ENCODE data around the gene SH3BP2.

Gene SH3BP2

DNA sequence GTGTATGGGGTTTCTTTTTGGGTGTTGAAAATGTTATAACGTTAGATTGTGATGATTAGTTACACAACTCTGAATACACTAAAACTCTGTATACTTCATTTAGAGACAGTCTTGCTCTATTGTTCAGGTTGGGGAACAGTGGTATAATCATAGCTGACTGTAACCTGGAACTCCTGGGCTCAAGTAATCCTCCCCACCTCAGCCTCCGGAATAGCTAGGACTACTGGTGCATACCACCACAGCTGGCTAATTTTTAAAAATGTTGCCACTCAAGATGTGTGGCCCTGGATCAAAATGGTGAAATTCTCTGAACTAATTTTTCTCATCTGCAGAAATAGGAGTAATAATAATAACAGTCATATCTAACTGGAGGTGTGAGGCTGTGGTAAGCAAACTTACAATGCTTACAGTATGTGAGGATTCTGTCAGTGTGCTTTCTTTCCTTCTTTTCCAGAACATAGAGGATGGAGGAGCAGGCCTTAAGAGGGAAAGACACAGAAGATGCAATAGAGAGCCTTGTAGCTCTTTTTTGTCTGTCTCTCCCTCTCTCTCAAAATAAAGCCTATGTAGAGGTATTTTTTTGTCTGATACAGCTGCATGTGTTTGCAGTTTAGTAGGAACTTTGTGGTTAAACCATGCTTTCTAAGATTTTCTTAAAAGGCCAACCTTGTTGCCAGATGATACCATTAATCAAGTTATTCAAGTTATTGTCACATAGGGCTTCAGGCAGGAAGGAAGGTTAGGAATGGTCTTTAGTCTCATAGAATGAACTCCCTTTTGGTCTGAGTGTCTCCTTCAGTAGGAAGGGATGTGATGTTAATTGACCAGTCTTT, 58.3 kb downstream of the SH3BP2 start:
- no peak for DNase-seq (ENCODE audit: low read depth in 2 of 2, low spot score in 1 of 2)

DNA sequence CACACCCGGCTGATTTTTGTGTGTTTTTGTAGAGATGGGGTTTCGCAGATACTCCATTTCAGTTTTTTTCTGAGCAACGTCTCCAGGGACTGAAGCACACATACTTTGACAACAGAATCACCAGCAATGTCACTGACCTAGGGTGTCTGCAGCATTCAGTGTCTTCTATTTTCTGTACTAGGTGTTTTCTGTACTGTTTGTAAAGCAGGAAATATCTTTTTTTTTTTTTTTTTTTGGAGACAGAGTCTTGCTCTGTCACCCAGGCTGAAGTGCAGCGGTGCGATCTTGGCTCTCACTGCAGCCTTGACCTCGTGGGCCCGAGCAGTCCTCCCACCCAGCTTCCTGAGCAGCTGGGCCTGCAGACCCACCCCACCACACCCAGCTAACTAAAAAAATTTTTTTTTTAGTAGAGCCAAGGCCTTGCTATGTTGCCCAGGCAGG, 59.6 kb downstream of the SH3BP2 start:
- no peak for DNase-seq (ENCODE audit: low read depth in 2 of 2, low spot score in 1 of 2)

GRCh38 chr4:2855584-2855983, 62.7 kb downstream of the SH3BP2 start:
- no peak for DNase-seq (ENCODE audit: low read depth in 2 of 2, low spot score in 1 of 2)

DNA sequence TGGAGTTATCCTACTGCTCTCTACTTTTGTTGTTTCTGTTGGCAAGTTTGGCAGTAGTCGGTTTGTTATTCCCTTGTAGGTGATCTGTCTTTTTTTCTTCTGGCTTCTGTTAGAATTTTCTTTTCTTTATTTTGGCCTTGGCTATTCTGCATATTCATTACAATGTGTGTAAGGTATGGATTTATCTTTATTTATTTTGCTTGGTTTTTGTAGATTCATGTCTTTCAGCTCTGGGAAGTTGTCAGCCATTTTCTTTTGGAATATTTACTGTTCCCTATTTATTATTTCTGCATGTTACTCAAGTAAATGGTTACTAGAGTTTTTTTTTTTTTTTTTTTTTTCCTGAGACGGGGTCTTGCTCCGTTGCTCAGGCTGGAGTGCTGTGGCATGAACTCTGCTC, 63.4 kb downstream of the SH3BP2 start:
- DNase-seq (ENCODE audit: low read depth in 2 of 2, low spot score in 1 of 2), result no peak

GRCh38 chr4:2857349-2857927, 64.6 kb downstream of the SH3BP2 start:
- DNase-seq (ENCODE audit: low read depth in 2 of 2, low spot score in 1 of 2), result no peak

DNA sequence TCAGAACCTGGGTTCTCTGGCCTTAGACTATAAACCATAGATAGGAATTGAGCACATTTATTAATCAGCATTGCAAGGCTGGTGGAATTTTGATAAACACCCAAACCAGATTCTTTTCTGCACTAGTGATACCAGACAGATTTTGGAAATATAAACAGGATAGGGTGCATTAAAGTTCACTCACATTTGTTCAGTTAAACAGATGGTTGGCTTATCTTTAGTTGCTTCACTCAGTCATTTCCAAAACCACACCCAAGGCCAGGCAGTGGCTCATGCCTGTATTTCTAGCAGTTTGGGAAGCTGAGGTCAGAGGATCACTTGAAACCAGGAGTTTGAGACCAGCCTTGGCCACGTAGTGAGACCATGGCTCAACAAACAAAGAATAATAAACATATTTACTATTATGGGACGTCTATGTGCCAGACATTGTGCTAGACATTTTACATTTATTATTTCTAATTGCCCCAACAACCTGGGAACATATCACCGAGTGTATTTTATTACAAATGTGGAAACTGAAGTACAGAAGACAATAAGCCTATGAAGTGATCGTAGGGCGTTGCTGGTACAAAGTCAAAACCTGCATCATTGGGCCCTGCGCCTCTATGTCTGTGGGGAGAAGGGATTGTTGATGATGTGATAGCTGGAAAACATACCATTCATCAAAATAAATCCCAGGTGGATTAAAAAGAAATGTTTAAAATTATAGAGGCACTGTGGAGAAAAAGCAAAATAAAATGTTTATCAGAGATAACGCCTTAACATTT, 65.7 kb downstream of the SH3BP2 start:
- no peak for DNase-seq (ENCODE audit: low read depth in 2 of 2, low spot score in 1 of 2)

DNA sequence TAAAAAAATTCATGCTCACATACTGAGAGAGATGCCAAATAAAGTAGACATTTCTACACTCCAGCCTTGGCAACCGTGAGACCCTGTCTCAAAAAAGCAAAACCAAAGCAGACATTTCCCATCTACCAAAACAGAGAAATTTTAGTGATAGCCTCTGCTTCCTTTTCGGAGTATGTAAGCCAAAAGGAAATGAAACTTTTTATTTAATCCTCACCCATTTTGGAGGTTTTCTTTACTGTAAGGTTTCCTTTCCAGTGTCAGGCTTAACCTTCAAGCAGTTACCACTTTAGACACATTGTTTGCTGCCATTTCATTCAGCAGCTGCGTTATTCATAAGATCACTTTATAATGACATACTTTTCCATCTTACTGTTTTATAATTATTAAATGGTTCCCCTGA, 66.6 kb downstream of the SH3BP2 start:
- DNase-seq (ENCODE audit: low read depth in 2 of 2, low spot score in 1 of 2), result no peak

- no peak for DNase-seq (ENCODE audit: low read depth in 2 of 2, low spot score in 1 of 2)
Observed at GRCh38 chr4:2860391-2861348, 67.8 kb downstream of the SH3BP2 start.

GRCh38 chr4:2861631-2862436, 68.9 kb downstream of the SH3BP2 start:
- no peak for DNase-seq (ENCODE audit: low read depth in 2 of 2, low spot score in 1 of 2)

DNA sequence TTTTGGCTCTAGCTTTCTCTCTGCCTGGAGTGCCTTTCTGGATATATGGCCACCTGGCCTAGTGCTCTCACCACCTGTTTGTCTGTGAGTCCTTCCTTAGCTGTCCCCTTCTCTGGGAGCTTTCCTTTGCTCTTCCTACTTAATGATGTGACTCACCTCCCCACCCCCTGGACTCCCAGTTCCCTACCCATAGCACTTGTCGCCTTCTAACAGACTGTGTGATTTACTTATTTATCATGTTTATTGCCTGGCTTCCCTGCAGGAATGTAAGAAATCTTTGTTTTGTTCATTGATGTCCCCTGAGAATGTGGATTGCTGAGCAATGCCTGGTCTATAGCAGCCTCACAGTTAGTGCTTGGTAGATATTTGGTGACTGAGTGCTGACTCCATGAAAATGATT, 69.6 kb downstream of the SH3BP2 start:
- no peak for DNase-seq (ENCODE audit: low read depth in 2 of 2, low spot score in 1 of 2)

DNA sequence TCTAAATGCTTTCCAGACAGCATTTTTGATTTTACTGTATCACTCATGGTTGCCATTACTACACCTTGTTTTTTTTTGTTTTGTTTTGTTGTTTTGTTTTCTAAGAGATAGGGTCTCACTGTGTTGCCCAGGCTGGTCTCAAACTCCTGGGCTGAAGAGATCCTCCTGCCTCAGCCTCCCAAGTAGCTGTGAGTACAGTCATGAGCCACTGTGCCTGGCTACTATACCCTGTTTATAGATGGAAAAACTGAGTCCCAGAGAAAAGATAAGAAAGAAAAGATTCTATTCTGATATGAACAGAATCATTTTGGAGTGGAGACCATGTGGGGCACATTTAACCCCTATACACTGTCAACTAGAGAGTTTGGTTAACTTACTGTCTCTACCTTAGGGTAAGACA, 70.8 kb downstream of the SH3BP2 start:
- no peak for DNase-seq (ENCODE audit: low read depth in 2 of 2, low spot score in 1 of 2)

GRCh38 chr4:2865196-2865780, 72.4 kb downstream of the SH3BP2 start:
- no peak for DNase-seq (ENCODE audit: low read depth in 2 of 2, low spot score in 1 of 2)

- no peak for DNase-seq (ENCODE audit: low read depth in 2 of 2, low spot score in 1 of 2)
Observed at GRCh38 chr4:2866160-2866861, 73.4 kb downstream of the SH3BP2 start.

GRCh38 chr4:2866891-2867290, 74.0 kb downstream of the SH3BP2 start:
- DNase-seq (ENCODE audit: low read depth in 2 of 2, low spot score in 1 of 2), result no peak

GRCh38 chr4:2867758-2868491, 75.0 kb downstream of the SH3BP2 start:
- DNase-seq (ENCODE audit: low read depth in 2 of 2, low spot score in 1 of 2), result no peak

DNA sequence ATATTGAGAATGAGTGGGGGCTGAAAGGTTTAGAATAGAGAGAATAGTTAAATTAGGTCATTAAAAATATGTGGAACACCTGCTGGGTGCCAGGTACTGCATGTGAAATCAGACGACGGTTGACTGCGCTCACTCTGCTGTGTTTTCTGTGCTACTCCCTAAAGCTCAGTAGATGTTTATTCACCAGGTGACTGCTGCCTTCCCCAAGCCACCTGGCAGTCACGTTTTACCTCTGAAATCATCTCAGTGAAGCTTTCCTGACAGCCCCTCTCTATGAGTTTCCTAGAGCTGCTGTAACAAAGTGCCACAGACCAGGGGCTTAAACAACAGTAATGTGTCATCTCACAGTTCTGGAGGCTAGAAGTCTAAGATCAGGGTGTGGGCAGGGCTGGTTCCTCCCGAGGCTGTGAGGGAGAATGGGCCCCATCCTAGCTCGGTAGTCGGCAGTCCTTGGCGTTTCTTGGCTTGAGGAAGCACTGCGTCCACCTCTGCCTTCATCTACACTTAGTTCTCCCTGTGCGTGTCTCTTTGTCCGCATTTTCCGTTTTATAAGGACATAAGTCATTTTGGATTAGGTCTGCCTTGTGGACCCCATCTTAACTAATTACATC, 76.1 kb downstream of the SH3BP2 start:
- no peak for DNase-seq (ENCODE audit: low read depth in 2 of 2, low spot score in 1 of 2)

- DNase-seq (ENCODE audit: low read depth in 2 of 2, low spot score in 1 of 2), result no peak
Observed at GRCh38 chr4:2869659-2870058, 76.8 kb downstream of the SH3BP2 start.

GRCh38 chr4:2870082-2870481, 77.2 kb downstream of the SH3BP2 start:
- DNase-seq (ENCODE audit: low read depth in 2 of 2, low spot score in 1 of 2), result no peak

Measured in stimulated activated CD8-positive, alpha-beta memory T cell treated with anti-CD3 and anti-CD28 coated beads, Interleukin-4, amount 100 ng/mL, for 1 hour (primary cell).